GM19035 (cell line): ENCODE data around the gene APBB1.
A peak's percentile ranks its signal among the peaks of the same experiment; 100 is the strongest.

Experiments used
- ATAC-seq: cut with Tn5 transposase; IDR thresholded peaks from one replicate; pipeline ENCODE4 v1.9.1; 2021; ENCODE audit not compliant: unreplicated experiment

APBB1 gene

DNA sequence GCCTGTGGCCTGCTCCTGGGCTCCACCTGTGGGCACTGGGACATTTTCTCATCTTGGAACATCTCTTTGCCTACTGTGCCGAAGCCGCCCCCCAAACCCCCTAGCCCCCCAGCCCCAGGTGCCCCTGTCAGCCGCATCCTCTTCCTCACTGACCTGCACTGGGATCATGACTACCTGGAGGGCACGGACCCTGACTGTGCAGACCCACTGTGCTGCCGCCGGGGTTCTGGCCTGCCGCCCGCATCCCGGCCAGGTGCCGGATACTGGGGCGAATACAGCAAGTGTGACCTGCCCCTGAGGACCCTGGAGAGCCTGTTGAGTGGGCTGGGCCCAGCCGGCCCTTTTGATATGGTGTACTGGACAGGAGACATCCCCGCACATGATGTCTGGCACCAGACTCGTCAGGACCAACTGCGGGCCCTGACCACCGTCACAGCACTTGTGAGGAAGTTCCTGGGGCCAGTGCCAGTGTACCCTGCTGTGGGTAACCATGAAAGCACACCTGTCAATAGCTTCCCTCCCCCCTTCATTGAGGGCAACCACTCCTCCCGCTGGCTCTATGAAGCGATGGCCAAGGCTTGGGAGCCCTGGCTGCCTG is 27.3 kb downstream of the APBB1 start:
- ATAC-seq = no peak

DNA sequence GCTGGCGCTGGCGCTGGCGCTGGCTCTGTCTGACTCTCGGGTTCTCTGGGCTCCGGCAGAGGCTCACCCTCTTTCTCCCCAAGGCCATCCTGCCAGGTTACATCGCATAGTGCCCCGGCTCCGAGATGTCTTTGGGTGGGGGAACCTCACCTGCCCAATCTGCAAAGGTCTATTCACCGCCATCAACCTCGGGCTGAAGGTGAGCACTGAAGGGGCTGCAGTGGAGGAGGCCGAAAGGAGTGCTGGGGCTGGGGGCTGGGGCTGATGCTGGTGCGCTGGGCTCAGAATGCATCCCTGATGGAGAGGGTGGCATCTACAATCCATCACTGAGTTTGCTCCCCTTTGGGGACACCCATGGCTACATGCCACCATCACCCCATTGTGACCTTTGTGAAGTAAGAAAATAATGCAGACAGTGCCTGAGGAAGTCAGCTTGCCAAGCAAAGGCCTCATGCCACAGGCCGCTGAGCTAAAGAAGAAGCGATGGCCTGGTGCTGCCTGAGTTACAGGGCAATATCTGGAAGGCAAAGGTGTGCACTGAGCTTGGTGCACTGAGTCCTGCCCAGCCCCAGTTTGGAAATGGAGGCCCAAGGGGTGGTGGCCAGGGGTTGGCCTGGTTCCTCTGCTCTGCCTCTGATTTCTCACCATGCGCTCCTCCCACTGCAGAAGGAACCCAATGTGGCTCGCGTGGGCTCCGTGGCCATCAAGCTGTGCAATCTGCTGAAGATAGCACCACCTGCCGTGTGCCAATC is 28.0 kb downstream of the APBB1 start:
- ATAC-seq = no peak

DNA sequence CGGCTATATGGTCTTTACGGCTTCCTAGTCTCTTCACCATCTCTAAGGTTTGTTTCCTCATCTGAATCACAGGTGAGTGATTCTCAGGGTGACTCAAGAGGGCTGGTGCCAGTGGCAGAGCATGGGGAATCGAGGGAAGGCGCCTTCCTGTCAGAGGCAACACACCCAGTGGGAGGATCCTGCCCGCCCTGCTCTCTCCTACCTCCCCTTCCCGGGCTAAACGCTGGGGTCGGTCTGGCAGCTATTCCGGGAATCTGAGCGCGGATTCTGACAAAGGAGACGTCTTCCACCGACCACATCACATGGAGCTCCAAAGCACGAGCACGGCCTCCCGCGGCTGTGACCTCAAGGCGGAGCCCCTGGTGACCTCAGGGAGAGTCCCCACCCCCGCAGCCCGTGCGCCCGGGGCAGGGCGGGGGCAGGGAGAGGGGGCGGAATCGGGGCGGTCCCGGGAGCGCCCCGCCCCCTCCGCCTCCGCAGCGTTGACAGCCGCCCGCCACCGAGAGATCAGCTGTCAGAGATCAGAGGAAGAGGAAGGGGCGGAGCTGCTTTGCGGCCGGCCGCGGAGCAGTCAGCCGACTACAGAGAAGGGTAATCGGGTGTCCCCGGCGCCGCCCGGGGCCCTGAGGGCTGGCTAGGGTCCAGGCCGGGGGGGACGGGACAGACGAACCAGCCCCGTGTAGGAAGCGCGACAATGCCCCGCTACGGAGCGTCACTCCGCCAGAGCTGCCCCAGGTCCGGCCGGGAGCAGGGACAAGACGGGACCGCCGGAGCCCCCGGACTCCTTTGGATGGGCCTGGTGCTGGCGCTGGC is 28.8 kb downstream of the APBB1 start, which contains the start of gene SMPD1:
Gene SMPD1 (plus strand): TSS at position 570 of the 813 bp plus-strand sequence. CDS start 125 bp downstream, at position 695.
- ATAC-seq = peak; percentile 97

DNA sequence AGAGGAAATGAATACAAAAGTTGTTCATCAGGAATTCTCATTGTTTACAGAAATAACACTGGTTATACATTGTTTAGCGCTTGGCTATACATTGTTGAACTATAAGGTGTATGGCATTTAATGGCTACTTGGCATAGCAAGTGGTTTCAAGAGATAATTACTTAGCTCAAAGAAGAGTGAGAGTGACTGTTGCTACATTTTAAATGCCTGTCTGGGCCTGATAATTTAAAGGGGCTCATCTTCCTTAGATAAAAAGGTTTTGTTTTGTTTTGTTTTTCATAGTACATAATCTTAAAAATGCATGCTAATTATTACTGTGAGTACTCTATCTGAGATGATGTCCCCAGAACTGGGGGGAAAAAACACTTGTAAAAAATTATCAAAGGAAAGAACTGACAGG is 30.1 kb downstream of the APBB1 start:
- ATAC-seq = no peak

DNA sequence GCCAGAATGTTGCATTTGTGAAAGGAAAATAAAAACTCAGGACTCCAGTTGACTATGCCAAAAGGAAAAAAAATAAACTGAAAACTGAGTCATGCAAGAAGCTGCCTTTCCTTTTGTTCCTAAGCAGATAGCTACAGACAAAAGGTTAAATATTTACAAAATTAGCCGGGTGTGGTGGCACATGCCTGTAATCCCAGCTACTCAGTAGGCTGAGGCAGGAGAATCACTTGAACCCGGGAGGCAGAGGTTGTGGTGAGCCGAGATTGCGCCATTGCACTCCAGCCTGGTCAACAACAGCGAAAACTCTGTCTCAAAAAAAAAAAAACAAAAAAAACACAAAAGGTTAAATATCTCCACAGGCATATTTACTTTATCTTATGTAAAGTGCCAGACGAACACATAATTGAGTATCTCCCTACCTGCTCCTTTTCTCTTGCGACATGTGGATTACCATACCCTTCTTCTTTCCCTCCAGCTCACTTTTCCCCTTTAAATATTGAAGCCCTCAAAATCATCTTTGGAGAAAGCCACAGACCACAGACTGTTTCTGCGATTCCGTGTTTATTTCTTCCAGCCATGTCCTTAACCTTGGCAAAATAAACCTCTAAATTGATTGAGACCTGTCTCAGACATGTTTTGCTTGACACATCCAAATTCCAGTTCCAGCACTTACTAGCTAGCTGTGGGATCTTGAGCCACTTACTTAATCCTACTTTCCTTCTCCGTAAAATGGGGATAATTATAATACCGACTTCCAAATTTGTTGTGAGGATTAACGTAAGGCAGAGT is 30.9 kb downstream of the APBB1 start:
- ATAC-seq = no peak

DNA sequence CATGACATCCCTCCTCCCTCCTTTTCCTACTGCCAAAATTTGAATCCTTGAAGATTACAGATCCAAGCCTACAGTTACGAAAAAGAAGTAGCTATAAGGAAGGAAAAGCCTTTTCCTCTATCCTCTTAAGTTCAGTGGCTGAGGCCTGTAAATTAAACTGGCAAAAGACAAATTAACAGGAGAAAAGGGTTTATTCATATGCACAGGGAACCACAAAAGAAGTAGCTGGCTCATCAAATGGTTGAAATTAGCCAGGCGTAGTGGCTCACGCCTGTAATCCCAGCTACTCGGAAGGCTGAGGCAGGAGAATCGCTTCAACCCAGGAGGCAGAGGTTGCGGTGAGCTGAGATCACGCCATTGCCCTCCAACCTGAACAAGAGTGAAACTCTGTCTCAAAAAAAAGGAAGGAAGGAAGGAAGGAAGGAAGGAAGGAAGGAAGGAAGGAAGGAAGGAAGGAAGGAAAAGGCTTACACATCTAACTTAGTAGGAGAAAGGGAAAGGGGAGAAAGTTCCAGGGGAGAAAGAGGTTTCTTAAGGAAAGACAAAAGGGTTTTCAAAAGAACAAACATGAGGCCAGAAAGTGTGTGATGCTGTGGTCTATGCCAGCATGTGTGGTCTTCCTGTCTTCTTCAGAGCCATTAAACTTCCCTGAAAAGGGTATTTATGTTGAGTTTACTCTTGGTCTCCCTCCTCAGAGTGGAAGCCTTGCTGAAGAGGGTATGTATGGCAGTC is 33.7 kb downstream of the APBB1 start:
- ATAC-seq = no peak

DNA sequence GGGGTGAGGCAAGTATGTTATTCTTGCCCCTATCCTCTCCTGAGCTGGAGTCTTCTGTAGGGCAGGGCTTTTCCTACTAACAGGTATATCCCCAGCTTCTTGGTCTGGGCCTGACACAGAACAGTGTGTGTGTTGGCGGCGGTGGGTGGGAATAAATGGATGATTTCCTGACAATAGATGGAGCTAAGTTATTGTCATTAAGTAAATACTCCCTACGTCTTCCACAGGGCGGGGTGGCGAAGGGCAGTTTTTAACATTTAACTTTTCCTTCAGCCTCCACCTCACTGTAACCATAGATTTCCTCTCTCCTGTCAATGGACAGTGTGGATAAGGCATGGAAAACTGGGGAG is 40.3 kb downstream of the APBB1 start:
- no peak for ATAC-seq

DNA sequence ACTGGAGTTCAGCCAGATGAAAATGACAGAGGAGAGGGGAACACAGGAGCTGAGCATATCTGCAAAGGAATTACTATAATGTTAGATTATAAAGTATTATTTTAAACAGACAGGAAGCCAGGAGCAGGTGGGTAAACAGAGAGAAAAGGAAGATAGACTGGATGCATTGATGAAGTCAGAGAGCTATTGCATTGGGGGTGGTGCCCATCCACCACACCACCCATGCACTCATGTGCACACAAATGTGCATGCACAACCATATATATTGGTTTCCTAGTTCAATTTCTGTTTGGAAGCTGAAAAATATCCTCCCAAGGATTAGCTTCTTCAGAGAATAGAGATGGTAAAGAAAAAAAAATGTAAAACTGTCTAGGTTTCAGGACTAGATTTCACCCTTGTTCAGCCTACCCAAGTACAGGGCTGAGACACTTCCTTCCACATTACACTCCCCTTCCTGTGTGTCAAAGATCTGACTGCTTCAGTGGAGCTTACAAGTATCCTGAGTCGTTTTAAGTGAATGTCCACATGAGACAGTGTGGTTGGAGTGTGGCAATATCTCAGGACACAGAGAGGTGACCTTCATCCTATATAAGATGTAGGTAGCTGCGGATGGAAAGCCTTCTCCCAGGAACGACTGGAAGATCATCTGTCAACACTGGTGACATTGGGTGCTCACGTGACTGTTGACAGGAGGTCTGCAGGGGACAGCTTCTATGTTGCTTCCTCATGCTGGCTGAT is 40.8 kb downstream of the APBB1 start:
- ATAC-seq = no peak

DNA sequence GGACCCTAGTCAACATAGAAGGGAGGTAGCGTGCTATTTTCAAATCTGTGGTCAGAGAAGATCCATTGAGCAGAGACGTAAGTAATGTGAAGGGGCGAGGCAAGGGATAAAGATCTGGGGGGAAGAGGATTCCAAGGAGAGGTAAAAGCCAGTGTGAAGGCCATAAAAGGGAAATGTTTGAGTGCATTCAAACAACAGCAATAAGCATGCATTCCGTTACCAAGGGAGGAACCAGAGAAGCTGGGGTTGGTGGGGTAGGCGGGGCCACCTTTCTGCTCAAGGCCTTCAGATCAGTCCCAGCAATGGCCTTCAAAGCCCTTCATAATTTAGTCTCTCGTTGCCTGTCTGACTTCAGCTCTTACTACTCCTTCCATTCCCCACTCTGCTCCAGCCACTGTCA is 47.1 kb downstream of the APBB1 start:
- no peak for ATAC-seq

DNA sequence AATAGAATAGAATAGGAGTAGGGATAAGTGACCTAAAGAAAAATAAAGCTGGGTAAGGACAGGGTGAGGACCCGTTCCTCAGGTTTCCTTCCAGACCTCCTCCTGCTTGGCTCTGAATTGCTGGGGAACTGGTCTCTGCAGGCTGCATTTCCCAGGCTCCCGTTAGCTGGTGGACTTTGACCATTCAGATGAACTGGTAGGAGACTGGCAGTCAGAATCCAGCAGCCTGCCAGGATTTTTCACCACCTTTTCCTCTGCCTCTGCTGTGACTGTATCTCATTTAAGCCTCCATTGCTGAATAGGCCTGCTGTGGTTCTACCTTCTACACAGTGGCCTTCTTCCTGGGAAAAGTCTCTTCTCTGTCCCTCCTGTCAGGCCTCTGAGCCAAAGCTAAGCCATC is 53.2 kb downstream of the APBB1 start:
- ATAC-seq = no peak

DNA sequence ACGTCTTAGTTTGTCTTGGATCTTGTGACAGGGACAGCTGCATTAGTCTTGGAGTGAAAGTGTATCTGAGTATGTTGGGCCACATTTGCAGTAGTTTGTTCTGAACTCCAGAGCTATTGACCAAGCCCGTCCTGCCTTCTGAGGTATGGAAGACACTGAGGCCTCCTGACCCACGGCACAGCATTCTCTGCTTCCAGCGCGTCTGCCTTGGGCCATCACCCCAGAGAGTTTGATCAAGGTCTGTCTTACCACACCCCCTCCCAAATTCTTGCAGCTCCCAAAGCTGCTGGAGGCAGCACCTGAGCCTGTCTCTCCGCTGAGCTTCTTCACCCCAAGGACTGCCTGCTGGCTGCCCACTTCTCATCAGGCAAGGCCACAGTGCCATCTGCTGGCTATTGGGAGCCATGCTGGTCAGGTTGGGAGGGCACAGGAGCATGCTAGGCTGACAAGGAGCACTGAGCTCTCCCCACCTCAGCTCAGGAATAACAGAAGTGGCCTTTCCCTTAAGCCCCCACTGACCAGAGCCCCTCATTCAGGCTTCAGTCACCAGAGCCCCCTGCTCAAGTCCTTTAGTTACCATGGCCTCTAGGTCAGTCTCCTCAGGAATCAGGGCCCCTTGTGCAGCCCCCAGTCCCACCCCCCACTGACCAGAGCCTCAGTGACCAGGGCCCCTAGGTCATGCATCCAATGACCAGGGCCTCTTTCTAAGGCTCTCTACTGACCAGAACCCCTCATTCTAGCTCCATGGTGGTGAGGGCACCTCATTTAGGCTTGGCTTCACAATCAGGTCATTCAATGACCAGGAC is 55.8 kb downstream of the APBB1 start:
- ATAC-seq = peak; percentile 92

DNA sequence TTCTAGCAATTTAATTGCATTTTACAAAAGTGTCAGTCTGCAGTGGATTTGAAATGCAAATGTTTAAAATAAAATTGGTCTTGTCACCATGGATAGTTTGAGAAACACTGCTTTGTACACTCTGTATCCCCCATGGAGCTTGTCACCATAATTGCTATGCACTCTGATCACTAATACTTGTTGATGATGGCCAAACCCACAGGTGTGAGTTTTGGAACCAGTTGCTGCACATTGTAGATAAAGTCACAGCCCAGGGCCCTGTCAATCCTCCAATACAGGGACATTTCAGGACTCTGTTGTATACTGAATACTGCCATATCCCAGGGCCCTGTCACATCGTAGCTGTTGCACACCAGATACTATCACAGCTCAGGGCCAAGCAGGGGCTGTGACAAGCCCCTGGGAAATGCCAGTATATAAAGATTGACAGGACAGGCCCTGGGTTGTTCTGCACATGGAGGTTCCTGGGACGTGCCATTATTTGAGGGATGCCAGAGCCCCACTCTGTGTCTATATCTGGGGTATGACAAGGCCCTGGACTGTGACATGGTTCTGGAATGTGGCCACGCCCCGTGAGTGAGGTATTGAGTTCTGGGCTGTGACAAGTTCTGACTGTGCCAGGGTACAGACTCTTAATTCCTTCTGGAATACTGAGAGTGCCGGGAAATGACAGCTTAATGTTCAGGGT is 56.6 kb downstream of the APBB1 start:
- no peak for ATAC-seq

DNA sequence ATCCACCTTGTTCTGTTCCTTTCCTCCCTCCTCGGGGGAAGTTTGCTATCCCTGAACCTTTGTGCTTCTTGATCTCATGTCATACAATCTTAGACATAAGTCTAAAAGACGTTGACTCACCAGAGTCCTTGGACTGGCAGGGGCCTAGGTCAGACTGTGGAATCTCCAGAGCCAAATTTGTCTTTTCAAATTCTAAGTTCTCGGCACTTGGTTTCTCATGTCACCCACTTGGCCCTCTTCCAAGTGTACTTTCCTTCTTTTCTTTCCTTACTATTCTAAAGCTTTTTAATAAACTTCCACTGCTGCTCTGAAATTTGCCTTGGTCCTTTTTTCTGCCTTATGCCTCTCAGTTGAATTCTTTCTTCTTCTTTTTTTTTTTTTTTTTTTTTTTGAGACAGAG is 58.7 kb downstream of the APBB1 start:
- no peak for ATAC-seq

DNA sequence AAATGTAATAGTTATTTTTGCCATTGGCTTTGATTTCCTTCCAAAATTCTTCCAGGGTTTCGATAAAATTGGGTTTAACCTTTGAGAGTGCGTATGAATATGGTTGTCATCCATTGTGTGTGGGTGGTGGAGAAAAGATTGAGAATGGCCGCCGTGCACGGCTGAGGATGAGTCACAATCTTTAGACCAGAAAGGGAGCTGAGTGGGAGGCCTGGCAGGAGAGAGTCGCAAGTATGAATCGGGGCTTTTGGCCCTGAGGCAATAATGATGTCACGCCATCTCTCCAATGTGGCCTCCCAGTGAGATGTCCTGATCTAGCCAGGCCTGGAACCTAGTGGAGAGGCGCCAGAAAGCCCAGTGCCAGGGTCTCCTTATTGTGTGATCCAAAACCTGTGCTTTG is 61.7 kb downstream of the APBB1 start:
- ATAC-seq = no peak

DNA sequence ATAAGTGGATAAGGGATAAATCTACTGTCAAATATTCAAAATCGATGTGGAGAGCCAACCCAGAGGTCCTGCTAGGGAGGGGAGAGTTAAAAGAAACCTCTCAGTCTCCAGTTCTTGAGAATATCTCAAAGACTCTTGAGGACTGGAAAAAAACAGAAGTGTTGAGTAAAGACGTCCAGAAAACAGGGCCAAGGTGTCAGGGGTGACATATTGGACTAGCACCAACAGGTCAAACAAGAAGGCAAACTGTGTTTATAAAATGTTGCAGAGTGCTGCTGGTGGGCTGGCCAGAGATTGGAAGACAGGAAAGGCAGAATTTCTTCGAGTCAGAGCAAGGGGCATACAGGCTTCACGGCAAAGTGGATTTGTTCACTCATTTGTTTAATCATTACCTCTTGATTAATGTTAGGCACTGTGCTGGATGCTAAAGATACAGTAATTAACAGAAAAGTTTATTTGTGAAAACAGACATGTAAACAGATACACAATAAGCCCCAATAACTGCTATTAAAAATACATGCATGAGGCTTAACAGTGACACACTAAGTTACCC is 62.3 kb downstream of the APBB1 start:
- no peak for ATAC-seq

DNA sequence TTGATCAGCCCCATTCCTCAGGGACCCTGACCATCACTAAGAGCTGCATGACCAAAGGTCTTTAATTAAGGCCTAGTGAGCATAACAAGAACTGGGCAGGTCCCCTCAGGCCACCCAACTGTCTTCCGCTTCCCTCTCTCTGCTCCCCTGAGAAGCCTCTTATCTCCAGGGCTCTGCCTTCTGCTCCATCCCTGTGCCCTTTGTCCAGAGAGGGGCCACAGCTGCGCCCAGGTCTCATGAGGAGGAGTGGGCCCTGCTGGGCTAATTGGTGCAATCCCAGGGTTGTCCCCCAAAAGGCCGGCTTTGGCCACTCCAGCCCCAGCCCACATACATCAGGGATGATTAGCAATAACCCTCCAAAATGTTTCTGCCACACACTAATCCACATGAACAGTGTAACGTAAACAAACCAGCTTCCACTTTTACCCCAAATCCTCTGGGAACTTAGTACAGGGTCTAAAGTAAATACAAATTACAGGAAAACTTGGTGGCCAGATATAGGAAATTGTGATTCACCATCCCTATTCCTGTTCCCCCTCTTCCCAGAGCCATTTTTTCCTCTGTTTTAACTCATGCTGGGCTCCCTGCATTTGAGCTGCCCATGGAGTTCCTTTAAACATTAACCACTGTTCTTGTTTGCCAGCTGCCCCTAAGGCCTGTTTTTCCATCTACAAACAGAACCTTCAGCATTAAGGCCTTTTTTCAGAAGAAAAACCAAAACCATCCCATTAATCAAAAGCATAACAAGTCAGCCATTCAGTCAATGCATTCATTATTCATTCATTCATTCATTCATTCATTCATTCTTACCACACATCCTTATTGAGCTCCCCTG is 64.0 kb downstream of the APBB1 start:
- ATAC-seq = no peak

DNA sequence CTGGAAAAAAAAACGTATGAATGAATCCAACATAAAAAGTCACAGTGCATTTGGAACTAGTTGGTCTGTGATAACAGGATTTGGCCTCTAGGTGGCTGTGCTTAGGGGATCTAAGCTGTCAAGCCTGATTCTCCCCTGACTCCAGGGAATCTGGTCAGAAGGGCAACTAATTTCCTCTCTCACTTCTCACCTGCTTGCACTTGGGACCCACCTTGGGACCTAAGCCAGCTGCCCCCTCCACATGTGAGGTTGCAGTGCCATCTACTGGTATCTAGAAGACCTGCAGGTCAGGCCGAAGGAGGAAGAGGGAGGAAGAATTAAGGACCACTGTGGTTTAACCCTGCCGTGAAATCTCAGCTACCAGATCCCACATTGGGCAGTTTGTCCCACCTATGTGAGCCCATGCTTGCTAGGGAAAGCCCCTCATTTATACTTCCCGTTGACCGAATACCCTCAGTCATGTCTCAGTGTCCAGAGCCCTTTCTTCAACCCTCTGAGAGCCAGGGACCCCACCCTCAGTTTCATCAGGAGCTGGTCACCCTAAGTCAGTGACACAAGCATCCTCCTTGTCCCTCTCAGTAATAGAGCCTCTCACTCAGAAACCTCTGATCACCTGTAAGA is 65.4 kb downstream of the APBB1 start:
- ATAC-seq = peak; percentile 71
